ENCODE measurements around the gene EXOC5.
"Not testable (repeated sequence)": the region's sequence is repeated elsewhere in the genome, so short reads cannot be mapped to it uniquely, and the experiment has no call there.

Gene EXOC5

GRCh38 chr14:57258221-57258620 lies 10.5 kb downstream of the EXOC5 start:
- DNase-seq = not testable (repeated sequence)

DNA sequence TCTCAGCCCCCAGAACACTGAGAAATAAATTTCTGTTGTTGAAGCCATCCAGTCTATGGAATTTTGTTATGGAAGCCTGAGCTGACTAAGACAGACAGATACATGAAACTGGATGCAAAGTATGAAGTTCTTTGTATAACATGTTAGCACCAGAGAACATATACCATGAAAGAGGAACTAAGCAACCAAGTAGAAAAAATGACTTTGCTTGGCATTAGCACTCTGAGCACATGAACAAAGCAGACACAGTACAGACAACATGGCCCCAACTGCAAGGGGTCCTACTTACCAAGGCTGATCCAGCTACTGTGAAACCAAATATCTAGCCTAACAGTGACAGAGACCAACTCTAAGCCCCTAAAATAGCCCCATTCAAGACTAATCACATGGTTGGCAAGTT lies 13.8 kb downstream of the EXOC5 start:
- no peak for DNase-seq

DNA sequence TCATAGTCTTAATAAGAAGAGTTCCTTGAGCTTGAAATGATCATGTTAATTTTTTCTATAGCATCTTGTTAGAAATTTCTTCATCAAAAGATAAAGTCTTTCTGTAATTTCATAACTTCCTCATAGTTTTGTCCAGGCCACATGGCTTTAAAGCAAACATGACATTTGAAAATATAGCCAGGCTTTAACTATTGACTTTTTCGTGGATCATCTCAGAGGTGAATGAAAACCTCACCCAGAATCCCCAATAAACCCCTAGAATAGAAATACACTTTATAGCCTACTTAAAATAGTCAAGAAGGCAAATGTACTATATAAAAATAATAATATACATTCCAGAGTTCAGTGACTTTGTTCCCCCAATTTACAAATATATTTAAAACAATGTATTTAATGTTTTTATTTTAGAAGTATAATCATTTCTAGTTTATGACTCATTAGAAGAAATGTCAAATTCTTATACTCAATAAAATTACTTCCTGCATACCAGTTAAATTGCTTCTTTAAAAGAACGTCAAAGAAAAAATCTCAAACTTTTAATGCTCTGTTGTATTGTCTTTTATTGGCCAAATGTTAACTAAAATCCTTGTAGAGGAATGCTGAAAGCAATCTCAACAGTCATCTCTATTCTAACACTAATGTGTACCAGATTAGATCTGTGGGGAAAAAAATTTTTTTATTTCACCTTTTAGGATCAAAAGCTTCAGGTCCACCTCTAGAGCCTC lies 21.6 kb downstream of the EXOC5 start:
- no peak for DNase-seq

- DNase-seq = no peak
These were observed 22.8 kb downstream of the EXOC5 start for GRCh38 chr14:57245941-57246340.

GRCh38 chr14:57244106-57244505 lies 24.6 kb downstream of the EXOC5 start:
- DNase-seq = no peak

DNA sequence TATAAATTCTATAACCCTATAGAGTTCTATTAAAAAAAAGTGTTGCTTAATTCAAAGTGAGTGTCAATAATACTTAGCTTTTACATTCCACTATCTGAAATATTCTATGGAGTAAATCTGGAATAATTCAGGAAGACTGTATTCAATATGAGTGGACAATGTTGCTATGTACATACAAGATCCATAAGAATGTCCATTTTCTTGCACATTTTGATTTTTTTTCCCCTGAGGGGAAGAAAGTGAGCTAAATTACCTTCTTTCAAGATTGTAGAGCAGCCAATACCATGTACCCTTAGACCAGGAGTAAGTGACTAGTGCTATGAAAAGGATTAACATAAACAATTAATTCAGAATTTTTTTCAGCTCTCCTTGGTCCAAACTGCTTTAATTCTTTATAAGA lies 25.4 kb downstream of the EXOC5 start:
- no peak for DNase-seq

GRCh38 chr14:57240115-57240514 lies 28.6 kb downstream of the EXOC5 start:
- not testable (repeated sequence) for DNase-seq

- no peak for DNase-seq
These were observed 36.7 kb downstream of the EXOC5 start for GRCh38 chr14:57232006-57232405.

- not testable (repeated sequence) for DNase-seq
These were observed 40.4 kb downstream of the EXOC5 start for GRCh38 chr14:57228320-57228719.

- DNase-seq = no peak
These were observed 41.6 kb downstream of the EXOC5 start for GRCh38 chr14:57227083-57227482.

GRCh38 chr14:57221931-57222330 lies 46.8 kb downstream of the EXOC5 start:
- DNase-seq = no peak

- DNase-seq = no peak
These were observed 55.8 kb downstream of the EXOC5 start for GRCh38 chr14:57212919-57213318.

DNA sequence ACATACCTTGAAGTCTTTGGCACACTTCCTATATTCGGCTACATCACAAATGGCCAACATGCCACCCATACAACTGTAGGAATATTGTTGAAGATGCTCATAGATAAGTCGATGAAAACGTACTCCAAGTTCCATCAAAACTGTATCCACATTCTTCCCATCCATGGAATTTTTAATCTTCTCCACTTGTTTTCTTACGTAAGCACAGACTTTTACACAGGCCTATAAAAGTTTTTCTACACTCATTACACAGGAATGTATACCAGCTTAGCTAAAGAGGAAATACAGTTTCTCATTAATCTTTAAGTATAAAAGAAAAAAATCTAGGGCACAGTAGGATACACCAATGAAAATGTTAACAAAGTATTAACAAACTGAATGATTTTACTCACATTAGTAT lies 59.1 kb downstream of the EXOC5 start:
- DNase-seq = no peak

DNA sequence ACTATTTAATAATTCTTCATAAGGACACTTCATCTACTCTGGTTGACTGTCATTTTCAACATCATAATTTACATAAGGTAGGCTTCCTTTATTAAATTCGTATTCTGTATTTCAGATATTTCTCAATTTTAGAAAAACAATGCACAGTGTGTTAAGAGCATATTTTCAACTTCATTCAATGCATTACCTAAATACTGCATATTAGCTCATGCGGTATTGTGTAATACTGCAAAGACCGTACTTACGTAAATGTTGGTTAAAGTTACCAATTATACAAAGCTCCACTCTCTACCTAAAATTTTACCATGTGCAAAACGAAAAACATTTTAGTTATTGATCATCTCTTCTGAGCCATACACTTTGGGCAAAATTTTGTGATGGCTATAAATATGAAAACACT lies 62.8 kb downstream of the EXOC5 start:
- no peak for DNase-seq

DNA sequence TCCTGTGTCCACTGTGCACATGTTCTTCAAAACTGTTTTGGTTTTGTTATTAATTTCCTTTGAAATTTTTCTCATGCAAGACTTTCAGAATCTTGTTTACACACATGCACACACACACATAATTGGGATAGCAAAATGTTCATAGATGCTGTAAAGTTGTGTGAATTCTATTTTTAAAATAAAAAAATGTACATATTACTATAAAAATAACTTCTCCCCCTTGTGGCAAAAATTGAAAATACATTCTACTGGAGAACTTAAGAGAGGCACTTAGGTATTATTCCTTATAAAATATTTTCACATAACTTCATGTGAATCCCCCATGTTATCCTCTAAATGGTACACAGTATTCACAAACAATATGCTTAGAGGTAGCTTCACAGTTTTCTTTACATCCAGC lies 66.0 kb downstream of the EXOC5 start:
- not testable (repeated sequence) for DNase-seq

DNA sequence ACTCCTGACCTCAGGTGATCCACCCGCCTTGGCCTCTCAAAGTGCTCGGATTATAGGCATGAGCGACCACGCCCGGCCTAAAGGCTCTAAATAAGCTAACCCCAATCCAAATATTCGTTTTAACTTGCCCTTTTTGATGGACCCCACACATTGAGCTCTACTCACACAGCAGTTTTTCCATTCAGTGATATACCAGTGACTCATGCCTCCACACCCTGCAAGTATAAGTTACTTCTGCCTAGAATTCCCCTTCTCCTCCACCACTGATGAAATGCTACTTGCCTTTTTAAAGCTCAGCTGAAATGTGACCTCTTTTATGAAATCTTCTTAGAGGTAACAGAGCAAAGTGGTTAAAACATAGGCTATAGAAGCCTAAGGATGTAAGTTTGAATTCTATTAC lies 68.8 kb downstream of the EXOC5 start:
- no peak for DNase-seq

DNA sequence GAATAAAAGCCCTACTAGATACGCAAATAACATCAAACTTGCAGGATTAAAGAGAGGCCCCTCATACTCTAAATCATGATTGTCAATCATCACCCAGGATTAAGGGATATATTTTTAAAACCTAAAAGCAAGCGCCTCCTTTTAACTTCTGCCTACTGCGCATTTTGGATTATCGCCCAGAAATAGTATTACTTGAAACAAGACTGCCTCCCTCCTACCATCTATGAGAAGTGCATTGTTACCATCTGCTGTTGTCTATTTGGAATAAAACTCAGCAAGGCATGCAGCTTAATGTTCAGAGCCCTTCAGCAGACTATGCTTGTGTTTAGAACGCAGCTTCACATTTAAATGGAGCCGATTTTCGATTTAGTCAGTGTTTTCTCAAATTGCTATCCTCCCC lies 79.6 kb downstream of the EXOC5 start:
- DNase-seq = no peak

DNA sequence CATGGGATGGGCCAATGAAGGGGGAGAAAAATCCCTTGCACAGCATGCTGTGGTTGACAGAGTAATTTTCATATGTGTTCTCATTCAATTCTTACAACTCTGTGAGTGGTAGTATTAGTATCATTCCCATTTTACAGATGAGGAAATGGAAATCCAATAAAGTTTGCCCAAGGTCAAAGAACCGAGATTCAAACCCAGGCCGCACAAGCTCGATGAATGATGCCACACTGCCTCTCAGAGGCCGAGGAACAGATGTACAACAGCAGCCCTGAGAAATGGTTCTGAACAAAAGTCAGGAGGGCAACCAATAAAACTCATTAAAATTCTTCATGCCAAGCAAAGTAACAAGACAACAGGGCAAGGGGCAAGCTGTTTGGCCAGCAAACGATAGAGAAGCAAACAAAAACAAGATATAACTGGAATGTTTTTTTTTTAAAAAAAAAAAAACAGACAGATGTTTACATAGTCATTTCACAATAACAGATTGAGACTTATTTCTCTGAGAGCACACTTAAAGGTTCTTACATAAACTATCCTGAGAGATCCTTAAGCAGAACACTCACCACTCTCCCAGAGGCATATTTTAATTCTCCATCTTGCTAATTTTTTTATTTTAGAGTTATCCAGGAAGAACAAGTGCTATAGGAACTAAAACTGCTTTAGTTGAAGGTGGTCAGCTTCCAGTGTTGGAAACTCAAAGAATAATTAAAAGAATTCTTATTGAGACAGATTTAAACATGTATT lies 85.8 kb downstream of the EXOC5 start:
- DNase-seq = no peak

DNA sequence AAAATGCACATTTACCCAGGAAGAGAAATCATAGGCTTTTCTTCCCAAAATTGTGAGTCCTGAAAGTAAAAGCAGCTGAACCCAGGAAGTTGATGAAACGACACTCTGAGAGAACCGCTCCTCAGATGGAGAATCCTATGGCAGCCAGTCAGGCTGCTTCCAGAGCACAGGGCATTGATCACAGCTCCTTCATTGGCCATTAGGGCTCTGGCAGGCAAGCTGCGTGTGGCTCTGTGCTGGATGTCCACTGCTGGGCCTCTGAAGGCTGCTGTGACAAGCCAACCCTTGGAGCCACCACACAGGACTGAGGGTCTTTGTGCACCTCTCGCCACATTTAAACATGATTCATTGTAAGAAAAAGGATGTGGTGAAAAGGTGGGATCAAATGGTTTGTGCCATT lies 89.4 kb downstream of the EXOC5 start:
- DNase-seq = no peak

DNA sequence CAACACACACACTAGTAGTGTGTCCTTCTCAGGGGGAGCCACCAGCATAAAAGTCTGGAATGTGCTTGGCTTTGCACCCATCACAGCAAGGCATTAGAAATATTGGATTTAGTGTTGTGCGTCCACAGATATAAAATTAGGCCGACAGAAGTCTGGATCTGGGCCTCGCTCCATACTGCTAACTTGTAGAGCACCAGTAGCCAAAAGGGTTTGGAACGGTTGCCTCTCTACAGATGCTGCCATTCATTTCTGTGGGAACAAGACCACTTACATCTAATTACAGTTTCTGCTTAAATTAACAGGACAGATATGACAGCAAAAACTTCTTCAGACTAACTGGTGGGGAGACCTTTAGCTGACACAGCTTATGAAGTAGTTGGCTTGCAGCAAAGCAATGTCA lies 94.2 kb downstream of the EXOC5 start:
- no peak for DNase-seq

DNA sequence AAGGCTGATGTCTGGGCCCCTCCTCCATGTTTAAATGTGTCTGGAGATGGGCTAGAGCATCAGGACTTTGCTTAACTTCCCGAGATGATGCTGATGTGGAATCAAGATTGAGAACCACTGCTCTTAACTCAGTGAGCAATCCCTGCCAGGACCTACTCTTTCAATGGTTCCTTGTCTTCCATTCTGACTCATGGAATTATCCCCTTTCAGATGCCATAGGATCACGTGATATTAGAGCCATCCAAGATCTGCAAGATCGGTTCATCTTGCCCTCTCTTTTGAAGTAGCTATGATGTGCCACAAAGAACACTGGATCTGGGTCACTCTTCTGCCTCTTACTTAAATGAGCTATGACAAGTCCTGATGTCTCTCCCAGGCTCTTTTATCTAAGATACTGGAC lies 96.8 kb downstream of the EXOC5 start:
- DNase-seq = no peak

DNA sequence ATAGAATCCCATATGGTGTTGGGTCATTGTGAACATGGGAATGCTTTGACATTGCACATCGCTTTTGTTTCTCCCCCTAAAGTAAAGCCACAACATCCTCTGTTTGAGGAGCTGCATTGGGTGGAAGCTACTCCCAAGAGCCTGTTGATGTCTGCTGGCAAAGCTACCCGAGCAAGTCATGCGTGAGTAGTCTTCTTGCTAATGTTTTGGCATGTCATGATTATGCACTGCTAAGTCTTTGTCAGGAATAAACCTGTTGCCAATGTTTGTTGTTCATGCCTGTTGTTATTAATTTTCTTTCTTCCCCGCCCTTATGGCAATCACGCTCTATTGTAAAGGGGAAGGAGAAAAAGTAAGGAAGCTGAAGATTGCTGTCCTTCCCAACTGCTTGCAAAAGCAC lies 97.3 kb downstream of the EXOC5 start:
- no peak for DNase-seq

- DNase-seq = no peak
These were observed 98.8 kb downstream of the EXOC5 start for GRCh38 chr14:57169901-57170300.

DNA sequence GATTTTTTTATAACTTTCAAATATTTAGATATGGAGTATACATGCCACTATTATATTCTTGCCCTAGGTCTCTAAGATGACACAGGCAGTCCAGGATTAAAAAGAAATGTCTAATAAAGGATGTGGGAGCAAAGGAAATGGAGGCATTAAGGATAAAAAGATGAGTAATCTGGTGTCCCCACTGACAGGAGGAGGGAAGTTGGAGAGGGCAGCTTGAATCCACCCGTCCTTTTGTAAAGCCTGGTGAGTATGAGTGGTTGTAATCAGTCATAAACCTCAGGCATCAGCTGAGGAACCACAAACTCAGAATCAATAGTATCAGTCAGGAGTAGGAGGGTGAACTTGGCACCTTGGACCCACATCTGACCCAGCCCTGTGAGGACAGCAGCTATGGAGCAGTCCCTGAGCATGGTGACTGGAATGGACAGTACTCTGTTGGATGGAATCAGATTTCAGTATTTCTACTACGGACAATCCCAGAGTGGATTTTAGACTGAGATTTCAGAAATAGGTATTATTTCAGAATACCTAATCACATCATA lies 100.5 kb downstream of the EXOC5 start:
- DNase-seq = no peak
